ENCODE measurements around the gene STS. TPM values are rescaled to one million over a fixed set of nuclear protein-coding genes. Genes with fewer than 3 reads are reported as not detected.

The STS gene
- total and polyA plus RNA-seq, 2 experiments from 2014 or later: 0.44 to 1.7 TPM

- TF ChIP-seq CTCF (conservative IDR thresholded peaks at IDR 0.05; ENCODE audit: low read depth in 2 of 2) (no peak), ZNF462 (CRISPR knock-in tag; IDR thresholded peaks at IDR 0.05) (no peak), JUNB (IDR thresholded peaks at IDR 0.05; ENCODE audit: unreplicated experiment) (no peak), ZNF114 (CRISPR knock-in tag; IDR thresholded peaks at IDR 0.05) (no peak), POLR2AphosphoS5 (IDR thresholded peaks at IDR 0.05; ENCODE audit: low read depth) (no peak)
These were observed 35.4 kb upstream of the STS start (continued) for GRCh38 chrX:7112071-7112470.

GRCh38 chrX:7115557-7115956 lies 32.0 kb upstream of the STS start:
- DNase-seq (ENCODE audit: low spot score) (no peak), ATAC-seq (no peak)
- H3K4me2 ChIP-seq: no peak overlapping the region
- H2AFZ ChIP-seq: no peak overlapping the region
- Mint-ChIP-seq H3K4me1 (peaks cover 31% of the 10 kb centered on the region), H3K9me3 (no peaks in the 10 kb centered on the region; the same call in 2 of the 3 replicates), H3K4me3 (no peak overlapping the region), H3K36me3 (ENCODE audit: low read depth) (peaks cover 8% of the 10 kb centered on the region; the same call in 1 of the 3 replicates), H3K27me3 (ENCODE audit: insufficient read depth, low read depth, poor library complexity) (no peaks in the 10 kb centered on the region), H3K27ac (no peak overlapping the region)
- no peak overlapping the region for H3K4me3 ChIP-seq
- no peak overlapping the region for H3K27ac ChIP-seq (ENCODE audit: low read depth)
- H4K20me1 ChIP-seq (replicated peaks; ENCODE audit: insufficient read depth): no peaks in the 10 kb centered on the region
- no peaks in the 10 kb centered on the region for H3K27me3 ChIP-seq (ENCODE audit: insufficient read depth)
- no peaks in the 10 kb centered on the region for H3F3A ChIP-seq (replicated peaks; ENCODE audit: low read depth)
- peaks cover 26% of the 10 kb centered on the region for H3K4me1 ChIP-seq (ENCODE audit: insufficient read depth)
- H3K79me2 ChIP-seq (replicated peaks; ENCODE audit: insufficient read depth): peaks cover 11% of the 10 kb centered on the region
- no peaks in the 10 kb centered on the region for H3K9me2 ChIP-seq (ENCODE audit: insufficient read depth)
- no peaks in the 10 kb centered on the region for H3K36me3 ChIP-seq (ENCODE audit: insufficient read depth)
- TF ChIP-seq STAT1 (IDR thresholded peaks at IDR 0.05; ENCODE audit: unreplicated experiment) (no peak), ZNF462 (CRISPR knock-in tag; IDR thresholded peaks at IDR 0.05) (no peak), ZNF331 (CRISPR knock-in tag; IDR thresholded peaks at IDR 0.05; ENCODE audit: low read depth) (no peak)

Data from GM23338 (cell line).